ENCODE measurements around the gene PIK3C2A. TPM values are rescaled to one million over a fixed set of nuclear protein-coding genes. Genes with fewer than 3 reads are reported as not detected.

Gene PIK3C2A
- total and polyA plus RNA-seq, 4 donors = 8.2 to 89.9 (median 13.7) TPM

DNA sequence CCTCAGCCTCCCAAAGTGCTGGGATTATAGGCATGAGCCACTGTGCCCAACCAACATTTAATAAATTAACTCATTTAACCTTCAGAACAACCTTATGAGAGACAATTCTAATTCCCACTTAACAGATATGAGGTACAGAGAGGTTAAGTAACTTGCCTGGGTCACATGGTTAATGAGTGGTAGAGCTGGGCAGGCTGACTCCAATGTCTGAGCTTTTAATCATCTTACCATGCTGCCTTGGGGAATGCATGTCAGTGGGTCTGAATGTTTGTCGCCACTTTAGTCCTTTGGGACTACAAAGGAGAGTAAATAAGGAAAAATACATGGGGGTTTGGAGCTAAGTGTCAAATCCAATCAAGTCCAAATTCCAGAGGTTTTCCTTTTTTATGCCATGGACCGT is 11.2 kb upstream of the PIK3C2A start:
- Histone ChIP-seq H3K27me3 (ENCODE audit: control insufficient read depth in 4 of 4, insufficient read depth in 4 of 4, low read length in 3 of 4) (no peaks in the 10 kb centered on the region), H3K27ac (ENCODE audit: low read depth in 1 of 2, low read length in 2 of 2) (no peak overlapping the region), H3K9me3 (ENCODE audit: control insufficient read depth in 4 of 4, low read length in 3 of 4) (no peaks in the 10 kb centered on the region), H3K36me3 (ENCODE audit: control insufficient read depth in 4 of 4, insufficient read depth in 3 of 4, low read depth in 1 of 4, low read length in 3 of 4) (no peaks in the 10 kb centered on the region), H3K9ac (ENCODE audit: low read depth in 1 of 2, low read length in 2 of 2) (no peak overlapping the region), H3K4me1 (ENCODE audit: control insufficient read depth in 4 of 4, insufficient read depth in 4 of 4, low read length in 3 of 4) (no peaks in the 10 kb centered on the region), H3K4me3 (ENCODE audit: low read depth in 1 of 3, low read length in 3 of 3) (no peak overlapping the region)
- WGBS = 87% methylated on average over 2 of the region's 2 CpGs
- TF ChIP-seq, protein P1, sequence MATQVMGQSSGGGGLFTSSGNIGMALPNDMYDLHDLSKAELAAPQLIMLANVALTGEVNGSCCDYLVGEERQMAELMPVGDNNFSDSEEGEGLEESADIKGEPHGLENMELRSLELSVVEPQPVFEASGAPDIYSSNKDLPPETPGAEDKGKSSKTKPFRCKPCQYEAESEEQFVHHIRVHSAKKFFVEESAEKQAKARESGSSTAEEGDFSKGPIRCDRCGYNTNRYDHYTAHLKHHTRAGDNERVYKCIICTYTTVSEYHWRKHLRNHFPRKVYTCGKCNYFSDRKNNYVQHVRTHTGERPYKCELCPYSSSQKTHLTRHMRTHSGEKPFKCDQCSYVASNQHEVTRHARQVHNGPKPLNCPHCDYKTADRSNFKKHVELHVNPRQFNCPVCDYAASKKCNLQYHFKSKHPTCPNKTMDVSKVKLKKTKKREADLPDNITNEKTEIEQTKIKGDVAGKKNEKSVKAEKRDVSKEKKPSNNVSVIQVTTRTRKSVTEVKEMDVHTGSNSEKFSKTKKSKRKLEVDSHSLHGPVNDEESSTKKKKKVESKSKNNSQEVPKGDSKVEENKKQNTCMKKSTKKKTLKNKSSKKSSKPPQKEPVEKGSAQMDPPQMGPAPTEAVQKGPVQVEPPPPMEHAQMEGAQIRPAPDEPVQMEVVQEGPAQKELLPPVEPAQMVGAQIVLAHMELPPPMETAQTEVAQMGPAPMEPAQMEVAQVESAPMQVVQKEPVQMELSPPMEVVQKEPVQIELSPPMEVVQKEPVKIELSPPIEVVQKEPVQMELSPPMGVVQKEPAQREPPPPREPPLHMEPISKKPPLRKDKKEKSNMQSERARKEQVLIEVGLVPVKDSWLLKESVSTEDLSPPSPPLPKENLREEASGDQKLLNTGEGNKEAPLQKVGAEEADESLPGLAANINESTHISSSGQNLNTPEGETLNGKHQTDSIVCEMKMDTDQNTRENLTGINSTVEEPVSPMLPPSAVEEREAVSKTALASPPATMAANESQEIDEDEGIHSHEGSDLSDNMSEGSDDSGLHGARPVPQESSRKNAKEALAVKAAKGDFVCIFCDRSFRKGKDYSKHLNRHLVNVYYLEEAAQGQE (IDR thresholded peaks at IDR 0.05) = no peak
- no peak for TF ChIP-seq NR2F2 (IDR thresholded peaks at IDR 0.05)
- TF ChIP-seq, protein P2, sequence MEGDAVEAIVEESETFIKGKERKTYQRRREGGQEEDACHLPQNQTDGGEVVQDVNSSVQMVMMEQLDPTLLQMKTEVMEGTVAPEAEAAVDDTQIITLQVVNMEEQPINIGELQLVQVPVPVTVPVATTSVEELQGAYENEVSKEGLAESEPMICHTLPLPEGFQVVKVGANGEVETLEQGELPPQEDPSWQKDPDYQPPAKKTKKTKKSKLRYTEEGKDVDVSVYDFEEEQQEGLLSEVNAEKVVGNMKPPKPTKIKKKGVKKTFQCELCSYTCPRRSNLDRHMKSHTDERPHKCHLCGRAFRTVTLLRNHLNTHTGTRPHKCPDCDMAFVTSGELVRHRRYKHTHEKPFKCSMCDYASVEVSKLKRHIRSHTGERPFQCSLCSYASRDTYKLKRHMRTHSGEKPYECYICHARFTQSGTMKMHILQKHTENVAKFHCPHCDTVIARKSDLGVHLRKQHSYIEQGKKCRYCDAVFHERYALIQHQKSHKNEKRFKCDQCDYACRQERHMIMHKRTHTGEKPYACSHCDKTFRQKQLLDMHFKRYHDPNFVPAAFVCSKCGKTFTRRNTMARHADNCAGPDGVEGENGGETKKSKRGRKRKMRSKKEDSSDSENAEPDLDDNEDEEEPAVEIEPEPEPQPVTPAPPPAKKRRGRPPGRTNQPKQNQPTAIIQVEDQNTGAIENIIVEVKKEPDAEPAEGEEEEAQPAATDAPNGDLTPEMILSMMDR (IDR thresholded peaks at IDR 0.05; ENCODE audit: low read depth, low read length, missing input control) = no peak
- TF ChIP-seq, protein P3, sequence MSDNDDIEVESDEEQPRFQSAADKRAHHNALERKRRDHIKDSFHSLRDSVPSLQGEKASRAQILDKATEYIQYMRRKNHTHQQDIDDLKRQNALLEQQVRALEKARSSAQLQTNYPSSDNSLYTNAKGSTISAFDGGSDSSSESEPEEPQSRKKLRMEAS (IDR thresholded peaks at IDR 0.05) = no peak
- no peak for DNase-seq (ENCODE audit: low spot score)

DNA sequence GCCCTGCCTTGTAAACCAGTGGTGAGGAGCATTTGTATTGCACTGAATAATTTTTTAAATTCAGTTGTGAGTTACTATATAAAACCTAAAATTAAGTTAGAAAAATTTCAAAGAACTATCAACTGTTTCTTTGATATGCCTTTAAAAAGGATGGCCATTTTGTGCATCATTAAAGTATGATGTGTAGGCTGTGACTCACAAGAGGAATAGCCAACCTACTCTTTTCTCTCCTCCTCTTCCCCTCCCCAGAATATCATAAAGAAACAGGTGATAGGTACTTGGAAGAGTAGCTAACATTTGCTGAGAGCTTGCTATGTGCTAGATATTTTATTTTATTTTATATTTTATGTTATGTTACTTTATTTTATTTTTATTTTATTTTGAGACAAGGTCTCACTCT is 10.6 kb upstream of the PIK3C2A start:
- Histone ChIP-seq H3K36me3 (ENCODE audit: control insufficient read depth in 4 of 4, insufficient read depth in 3 of 4, low read depth in 1 of 4, low read length in 3 of 4) (no peaks in the 10 kb centered on the region), H3K9me3 (ENCODE audit: control insufficient read depth in 4 of 4, low read length in 3 of 4) (no peaks in the 10 kb centered on the region), H3K4me1 (ENCODE audit: control insufficient read depth in 4 of 4, insufficient read depth in 4 of 4, low read length in 3 of 4) (no peaks in the 10 kb centered on the region), H3K27me3 (ENCODE audit: control insufficient read depth in 4 of 4, insufficient read depth in 4 of 4, low read length in 3 of 4) (no peaks in the 10 kb centered on the region), H3K27ac (ENCODE audit: low read depth in 1 of 2, low read length in 2 of 2) (no peak overlapping the region), H3K4me3 (ENCODE audit: low read depth in 1 of 3, low read length in 3 of 3) (no peak overlapping the region), H3K9ac (ENCODE audit: low read depth in 1 of 2, low read length in 2 of 2) (no peak overlapping the region)
- no peak for TF ChIP-seq FOXA2 (IDR thresholded peaks at IDR 0.05)
- TF ChIP-seq HNF4A (conservative IDR thresholded peaks at IDR 0.05) = no peak
- TF ChIP-seq, protein P1 (IDR thresholded peaks at IDR 0.05) = no peak
- no peak for TF ChIP-seq TAF1 (conservative IDR thresholded peaks at IDR 0.05)
- no peak for TF ChIP-seq SP1 (IDR thresholded peaks at IDR 0.05)
- TF ChIP-seq RAD21 (IDR thresholded peaks at IDR 0.05) = no peak
- TF ChIP-seq FOXA1 (IDR thresholded peaks at IDR 0.05) = no peak
- TF ChIP-seq JUND (IDR thresholded peaks at IDR 0.05) = no peak
- TF ChIP-seq, protein P4, sequence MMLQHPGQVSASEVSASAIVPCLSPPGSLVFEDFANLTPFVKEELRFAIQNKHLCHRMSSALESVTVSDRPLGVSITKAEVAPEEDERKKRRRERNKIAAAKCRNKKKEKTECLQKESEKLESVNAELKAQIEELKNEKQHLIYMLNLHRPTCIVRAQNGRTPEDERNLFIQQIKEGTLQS (IDR thresholded peaks at IDR 0.05) = no peak
- no peak for TF ChIP-seq GABPA (IDR thresholded peaks at IDR 0.05 in 1 of 2, conservative IDR thresholded peaks at IDR 0.05 in 1 of 2)
- no peak for TF ChIP-seq NR2F2 (IDR thresholded peaks at IDR 0.05)
- no peak for TF ChIP-seq YY1 (IDR thresholded peaks at IDR 0.05)
- TF ChIP-seq EGR1 (IDR thresholded peaks at IDR 0.05; ENCODE audit: low read depth in 2 of 2) = no peak
- TF ChIP-seq, protein P2 (IDR thresholded peaks at IDR 0.05; ENCODE audit: low read depth, low read length, missing input control) = no peak
- TF ChIP-seq, protein P3 (IDR thresholded peaks at IDR 0.05) = no peak
- TF ChIP-seq HNF4G (IDR thresholded peaks at IDR 0.05) = no peak
- TF ChIP-seq, protein P5, sequence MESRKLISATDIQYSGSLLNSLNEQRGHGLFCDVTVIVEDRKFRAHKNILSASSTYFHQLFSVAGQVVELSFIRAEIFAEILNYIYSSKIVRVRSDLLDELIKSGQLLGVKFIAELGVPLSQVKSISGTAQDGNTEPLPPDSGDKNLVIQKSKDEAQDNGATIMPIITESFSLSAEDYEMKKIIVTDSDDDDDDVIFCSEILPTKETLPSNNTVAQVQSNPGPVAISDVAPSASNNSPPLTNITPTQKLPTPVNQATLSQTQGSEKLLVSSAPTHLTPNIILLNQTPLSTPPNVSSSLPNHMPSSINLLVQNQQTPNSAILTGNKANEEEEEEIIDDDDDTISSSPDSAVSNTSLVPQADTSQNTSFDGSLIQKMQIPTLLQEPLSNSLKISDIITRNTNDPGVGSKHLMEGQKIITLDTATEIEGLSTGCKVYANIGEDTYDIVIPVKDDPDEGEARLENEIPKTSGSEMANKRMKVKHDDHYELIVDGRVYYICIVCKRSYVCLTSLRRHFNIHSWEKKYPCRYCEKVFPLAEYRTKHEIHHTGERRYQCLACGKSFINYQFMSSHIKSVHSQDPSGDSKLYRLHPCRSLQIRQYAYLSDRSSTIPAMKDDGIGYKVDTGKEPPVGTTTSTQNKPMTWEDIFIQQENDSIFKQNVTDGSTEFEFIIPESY (IDR thresholded peaks at IDR 0.05) = no peak
- TF ChIP-seq RXRA (IDR thresholded peaks at IDR 0.05) = no peak
- no peak for DNase-seq (ENCODE audit: low spot score)

Data from liver (tissue), 9 donors.